SH-SY5Y (cell line): ENCODE data around the gene POLR2L.

Experiments used
- GATA2 ChIP-seq: IDR thresholded peaks from 2 replicates; pipeline ENCODE4 v1.6.1; 2011; ENCODE audit warnings: mild to moderate bottlenecking, low read depth, low read length
- GATA3 ChIP-seq: IDR thresholded peaks from 2 replicates; pipeline ENCODE4 v1.6.1; 2011; ENCODE audit warnings: low read depth, mild to moderate bottlenecking, low read length, moderate library complexity

GRCh38 chr11:866481-866880 is 24.2 kb upstream of the POLR2L start:
- no peak for TF ChIP-seq GATA2
- no peak for TF ChIP-seq GATA3
